Measurements from ENCODE around the gene CDK4.

DNA sequence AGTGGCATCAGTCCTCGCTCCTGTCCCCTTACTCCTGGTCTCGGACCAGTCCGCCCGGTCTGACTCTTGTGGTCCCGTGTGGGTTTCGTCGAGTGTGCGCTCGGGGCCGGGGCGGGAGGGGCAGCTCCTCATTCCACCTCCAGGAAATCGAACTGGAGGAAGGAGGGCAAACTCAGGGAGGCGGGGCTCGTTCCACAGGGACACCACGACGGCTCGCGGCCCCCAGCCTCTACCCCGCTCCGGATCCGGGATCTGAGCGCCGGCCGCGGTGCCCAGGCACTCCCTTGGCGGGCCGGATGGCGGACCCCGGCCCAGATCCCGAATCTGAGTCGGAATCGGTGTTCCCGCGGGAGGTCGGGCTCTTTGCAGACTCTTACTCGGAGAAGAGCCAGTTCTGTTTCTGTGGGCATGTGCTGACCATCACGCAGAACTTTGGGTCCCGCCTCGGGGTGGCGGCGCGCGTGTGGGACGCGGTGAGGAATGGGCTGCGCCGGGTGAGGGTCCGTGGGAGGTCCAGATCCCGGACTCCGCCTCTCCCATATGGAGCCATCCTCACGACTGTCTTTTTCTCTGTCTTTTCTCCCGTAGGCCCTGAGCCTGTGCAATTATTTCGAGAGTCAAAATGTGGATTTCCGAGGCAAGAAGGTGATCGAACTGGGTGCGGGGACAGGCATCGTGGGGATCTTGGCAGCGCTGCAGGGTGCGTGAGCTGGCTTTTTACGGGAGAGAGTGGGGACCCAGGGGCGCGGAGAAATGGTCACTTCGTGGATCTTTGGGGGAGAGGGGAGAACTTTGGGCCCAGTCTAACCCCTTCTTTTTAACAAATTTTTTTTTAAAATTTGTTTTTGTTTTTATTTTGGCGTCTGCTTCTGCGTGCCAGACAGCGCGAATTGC lies 20.6 kb upstream of the CDK4 start, which contains the start of gene EEF1AKMT3:
- TF ChIP-seq POLR2A (IDR thresholded peaks at IDR 0.05; ENCODE audit: low read depth, low read length) (no peak), POLR2AphosphoS5 (IDR thresholded peaks at IDR 0.05; ENCODE audit: low read depth, low read length) (no peak)
